GM23338 (cell line): ENCODE measurements around the gene CXXC1. TPM values are rescaled to one million over a fixed set of nuclear protein-coding genes. Genes with fewer than 3 reads are reported as not detected.

Experiments
- ATAC-seq: fragments of 200-7000 bp; cut with Tn5 transposase; 3 replicates; pipeline ENCODE4 v1.9.1; 2020
- DNase-seq: peaks from one replicate; pipeline ENCODE4 v3.0.0-alpha.2; 2015; ENCODE audit warnings: low spot score
- H2AFZ ChIP-seq: fragments of 200-600 bp; sonication (generic); 2 replicates; pipeline ENCODE4 v1.8.0; 2016; ENCODE audit warnings: antibody characterized with exemption, mild to moderate bottlenecking, moderate library complexity
- H3F3A ChIP-seq: fragments of 200-600 bp; sonication (generic); replicated peaks from 2 replicates; pipeline ENCODE4 v1.8.0; 2017; ENCODE audit warnings: antibody characterized with exemption, mixed run types, low read depth
- H3K27ac ChIP-seq: fragments of 200-600 bp; sonication (generic); 2 replicates; pipeline ENCODE4 v1.6.1; 2016; ENCODE audit warnings: low read depth
- H3K27me3 ChIP-seq: fragments of 200-600 bp; sonication (generic); 2 replicates; pipeline ENCODE4 v1.8.0; 2016; ENCODE audit warnings: mild to moderate bottlenecking, mixed run types, moderate library complexity; ENCODE audit not compliant: insufficient read depth
- H3K36me3 ChIP-seq: fragments of 200-600 bp; sonication (generic); 2 replicates; pipeline ENCODE4 v1.8.0; 2016; ENCODE audit warnings: mild to moderate bottlenecking; ENCODE audit not compliant: insufficient read depth
- H3K4me1 ChIP-seq: fragments of 200-600 bp; sonication (generic); 2 replicates; pipeline ENCODE4 v1.8.0; 2016; ENCODE audit warnings: mild to moderate bottlenecking, moderate library complexity; ENCODE audit not compliant: insufficient read depth
- H3K4me2 ChIP-seq: fragments of 200-600 bp; sonication (generic); 2 replicates; pipeline ENCODE4 v1.7.1; 2017; ENCODE audit warnings: mixed run types
- H3K4me3 ChIP-seq: fragments of 200-600 bp; sonication (generic); 2 replicates; pipeline ENCODE4 v1.6.1; 2016; ENCODE audit warnings: mixed run types
- H3K79me2 ChIP-seq: fragments of 200-600 bp; sonication (generic); replicated peaks from 2 replicates; pipeline ENCODE4 v1.8.0; 2017; ENCODE audit warnings: mild to moderate bottlenecking; ENCODE audit not compliant: insufficient read depth
- H3K9me2 ChIP-seq: fragments of 200-600 bp; sonication (generic); 2 replicates; pipeline ENCODE4 v1.8.0; 2017; ENCODE audit not compliant: insufficient read depth
- H4K20me1 ChIP-seq: fragments of 200-600 bp; sonication (generic); replicated peaks from 2 replicates; pipeline ENCODE4 v1.8.0; 2017; ENCODE audit warnings: mild to moderate bottlenecking; ENCODE audit not compliant: insufficient read depth
- H3K27ac Mint-ChIP-seq: 2 replicates; pipeline ENCODE4 v1.8.0; 2020; ENCODE audit warnings: inconsistent platforms, mild to moderate bottlenecking, moderate library complexity, mixed read lengths
- H3K27me3 Mint-ChIP-seq: 3 replicates; pipeline ENCODE4 v1.8.0; 2022; ENCODE audit warnings: low read depth, mild to moderate bottlenecking, moderate library complexity, mixed read lengths, inconsistent platforms; ENCODE audit not compliant: insufficient read depth, poor library complexity
- H3K36me3 Mint-ChIP-seq: 3 replicates; pipeline ENCODE4 v1.8.0; 2021; ENCODE audit warnings: low read depth, mild to moderate bottlenecking, inconsistent platforms, moderate library complexity, mixed read lengths
- H3K4me1 Mint-ChIP-seq: 3 replicates; pipeline ENCODE4 v1.8.0; 2020; ENCODE audit warnings: mild to moderate bottlenecking, inconsistent platforms, mixed read lengths
- H3K4me3 Mint-ChIP-seq: 3 replicates; pipeline ENCODE4 v1.8.0; 2021; ENCODE audit warnings: moderate library complexity, mild to moderate bottlenecking, inconsistent platforms, mixed read lengths
- H3K9me3 Mint-ChIP-seq: 3 replicates; pipeline ENCODE4 v1.8.0; 2020; ENCODE audit warnings: moderate library complexity, mild to moderate bottlenecking, inconsistent platforms, mixed read lengths
- CREB1 ChIP-seq: fragments of 250-450 bp; sonication (Bioruptor Pico); IDR thresholded peaks from 2 replicates; pipeline ENCODE4 v1.5.0; 2020; ENCODE audit warnings: low read depth, mild to moderate bottlenecking, moderate library complexity
- EZH2 ChIP-seq: fragments of 200-600 bp; sonication (generic); IDR thresholded peaks from one replicate; pipeline ENCODE4 v1.8.0; 2017; ENCODE audit warnings: antibody characterized with exemption, mild to moderate bottlenecking, low read depth; ENCODE audit not compliant: unreplicated experiment
- JUNB ChIP-seq: IDR thresholded peaks from one replicate; pipeline ENCODE4 v1.6.1; 2016; ENCODE audit warnings: antibody characterized with exemption; ENCODE audit not compliant: unreplicated experiment
- ZNF114 ChIP-seq: fragments of 250-450 bp; sonication (Bioruptor Pico); IDR thresholded peaks from 2 replicates; pipeline ENCODE4 v1.5.0; 2020; ENCODE audit warnings: mild to moderate bottlenecking, moderate library complexity
- ZNF331 ChIP-seq: fragments of 250-450 bp; sonication (Bioruptor Pico); IDR thresholded peaks from 2 replicates; pipeline ENCODE4 v1.5.0; 2020; ENCODE audit warnings: low read depth, mild to moderate bottlenecking, moderate library complexity
- polyA plus RNA-seq: library from polyadenylated mRNA; unstranded; fragments of >200 nt; fragmentation: Nextera tagmentation; extraction: Ambion mirVana; gene quantifications from 2 replicates; pipeline ENCODE4 v1.2.1, GENCODE V29; 2016
- total RNA-seq: library from RNA; depleted of rRNA; stranded (reverse); fragments of >200 nt; shearing (Covaris generic); gene quantifications from 2 replicates; pipeline ENCODE4 v1.2.3, GENCODE V29; 2014
- TF ChIP-seq, protein P1 (sequence below), 2 experiments: fragments of 200-600 bp in 1 of 2; sonication (generic) in 1 of 2; conservative IDR thresholded peaks; 2 replicates each; pipeline versions ENCODE4 v1.5.1 to v1.6.1; 2016 to 2017; ENCODE audit warnings: antibody characterized with exemption in 2 of 2, low read depth in 2 of 2, mild to moderate bottlenecking in 2 of 2, moderate library complexity in 1 of 2
- TF ChIP-seq, protein P2 (sequence below): IDR thresholded peaks from one replicate; pipeline ENCODE4 v1.6.1; 2018; ENCODE audit warnings: antibody characterized with exemption; ENCODE audit not compliant: unreplicated experiment
- TF ChIP-seq, protein P3 (sequence below): fragments of 250-450 bp; sonication (Bioruptor Pico); IDR thresholded peaks from 2 replicates; pipeline ENCODE4 v1.5.0; 2020; ENCODE audit warnings: mild to moderate bottlenecking, moderate library complexity

The CXXC1 gene
- total and polyA plus RNA-seq, 2 experiments from 2014 or later = 59.0 to 74.3 TPM

DNA sequence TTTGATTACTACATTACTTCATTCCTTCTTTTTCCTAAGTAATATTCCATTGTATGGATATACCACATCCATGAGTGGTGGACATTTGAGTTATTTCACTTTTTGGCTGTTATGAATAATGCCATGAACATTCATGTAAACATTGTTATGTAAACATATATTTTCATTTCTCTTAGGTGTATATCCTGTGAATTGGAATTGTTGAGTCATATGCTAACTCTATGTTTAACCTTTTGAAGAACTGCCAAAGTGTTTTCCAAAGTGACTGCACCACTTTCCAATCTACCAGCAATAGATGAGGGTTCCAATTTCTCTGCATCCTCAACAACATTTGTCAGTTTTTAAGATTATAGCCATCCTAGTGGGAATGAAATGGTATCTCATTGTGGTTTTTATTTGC lies 42.7 kb upstream of the CXXC1 start:
- Mint-ChIP-seq H3K4me3 (no peak overlapping the region), H3K4me1 (no peaks in the 10 kb centered on the region), H3K27me3 (no peaks in the 10 kb centered on the region), H3K27ac (no peak overlapping the region), H3K9me3 (peaks cover 3% of the 10 kb centered on the region; the same call in 2 of the 3 replicates), H3K36me3 (no peaks in the 10 kb centered on the region)
- Histone ChIP-seq H2AFZ (no peak overlapping the region), H3K4me1 (no peaks in the 10 kb centered on the region), H3K4me2 (no peak overlapping the region), H4K20me1 (no peaks in the 10 kb centered on the region), H3K27me3 (no peaks in the 10 kb centered on the region), H3K9me2 (no peaks in the 10 kb centered on the region), H3F3A (no peaks in the 10 kb centered on the region), H3K4me3 (no peak overlapping the region), H3K36me3 (no peaks in the 10 kb centered on the region), H3K79me2 (no peaks in the 10 kb centered on the region), H3K27ac (no peak overlapping the region)
- ATAC-seq = no peak
- no peak for DNase-seq
- no peak for TF ChIP-seq EZH2
- TF ChIP-seq, protein P1, sequence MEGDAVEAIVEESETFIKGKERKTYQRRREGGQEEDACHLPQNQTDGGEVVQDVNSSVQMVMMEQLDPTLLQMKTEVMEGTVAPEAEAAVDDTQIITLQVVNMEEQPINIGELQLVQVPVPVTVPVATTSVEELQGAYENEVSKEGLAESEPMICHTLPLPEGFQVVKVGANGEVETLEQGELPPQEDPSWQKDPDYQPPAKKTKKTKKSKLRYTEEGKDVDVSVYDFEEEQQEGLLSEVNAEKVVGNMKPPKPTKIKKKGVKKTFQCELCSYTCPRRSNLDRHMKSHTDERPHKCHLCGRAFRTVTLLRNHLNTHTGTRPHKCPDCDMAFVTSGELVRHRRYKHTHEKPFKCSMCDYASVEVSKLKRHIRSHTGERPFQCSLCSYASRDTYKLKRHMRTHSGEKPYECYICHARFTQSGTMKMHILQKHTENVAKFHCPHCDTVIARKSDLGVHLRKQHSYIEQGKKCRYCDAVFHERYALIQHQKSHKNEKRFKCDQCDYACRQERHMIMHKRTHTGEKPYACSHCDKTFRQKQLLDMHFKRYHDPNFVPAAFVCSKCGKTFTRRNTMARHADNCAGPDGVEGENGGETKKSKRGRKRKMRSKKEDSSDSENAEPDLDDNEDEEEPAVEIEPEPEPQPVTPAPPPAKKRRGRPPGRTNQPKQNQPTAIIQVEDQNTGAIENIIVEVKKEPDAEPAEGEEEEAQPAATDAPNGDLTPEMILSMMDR (conservative IDR thresholded peaks at IDR 0.05; ENCODE audit: low read depth in 2 of 2) = no peak
- no peak for TF ChIP-seq ZNF331 (CRISPR knock-in tag)

DNA sequence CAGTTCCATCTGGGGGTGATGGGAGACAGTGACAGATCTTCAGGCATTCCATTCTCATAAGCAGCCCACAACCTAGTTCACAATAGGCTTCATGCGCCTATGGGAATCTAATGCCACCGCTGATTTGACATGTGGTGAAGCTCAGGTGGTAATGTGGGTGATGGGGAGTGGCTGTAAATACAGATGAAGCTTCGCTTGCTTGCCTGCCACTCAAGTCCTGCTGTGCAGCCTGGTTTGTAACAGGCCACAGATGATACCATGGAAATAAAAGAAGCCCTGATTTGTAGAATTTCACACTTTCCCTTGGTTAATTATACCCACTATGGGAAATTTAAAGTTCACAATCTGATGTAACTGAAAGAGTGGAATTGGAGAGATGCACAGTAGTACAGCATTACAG lies 40.5 kb upstream of the CXXC1 start:
- Histone ChIP-seq H2AFZ (no peak overlapping the region), H3K4me3 (no peak overlapping the region), H3F3A (no peaks in the 10 kb centered on the region), H3K4me1 (no peaks in the 10 kb centered on the region), H3K79me2 (no peaks in the 10 kb centered on the region), H3K9me2 (no peaks in the 10 kb centered on the region), H3K27ac (no peak overlapping the region), H4K20me1 (no peaks in the 10 kb centered on the region), H3K27me3 (no peaks in the 10 kb centered on the region), H3K36me3 (no peaks in the 10 kb centered on the region), H3K4me2 (no peak overlapping the region)
- Mint-ChIP-seq H3K27ac (no peak overlapping the region), H3K9me3 (peaks cover 3% of the 10 kb centered on the region; the same call in 2 of the 3 replicates), H3K27me3 (no peaks in the 10 kb centered on the region), H3K4me1 (no peaks in the 10 kb centered on the region), H3K4me3 (no peak overlapping the region), H3K36me3 (no peaks in the 10 kb centered on the region)
- DNase-seq (no peak), ATAC-seq (no peak)
- TF ChIP-seq JUNB = no peak
- TF ChIP-seq EZH2 = no peak
- TF ChIP-seq, protein P1 (conservative IDR thresholded peaks at IDR 0.05; ENCODE audit: low read depth in 2 of 2) = no peak
- TF ChIP-seq, protein P2, sequence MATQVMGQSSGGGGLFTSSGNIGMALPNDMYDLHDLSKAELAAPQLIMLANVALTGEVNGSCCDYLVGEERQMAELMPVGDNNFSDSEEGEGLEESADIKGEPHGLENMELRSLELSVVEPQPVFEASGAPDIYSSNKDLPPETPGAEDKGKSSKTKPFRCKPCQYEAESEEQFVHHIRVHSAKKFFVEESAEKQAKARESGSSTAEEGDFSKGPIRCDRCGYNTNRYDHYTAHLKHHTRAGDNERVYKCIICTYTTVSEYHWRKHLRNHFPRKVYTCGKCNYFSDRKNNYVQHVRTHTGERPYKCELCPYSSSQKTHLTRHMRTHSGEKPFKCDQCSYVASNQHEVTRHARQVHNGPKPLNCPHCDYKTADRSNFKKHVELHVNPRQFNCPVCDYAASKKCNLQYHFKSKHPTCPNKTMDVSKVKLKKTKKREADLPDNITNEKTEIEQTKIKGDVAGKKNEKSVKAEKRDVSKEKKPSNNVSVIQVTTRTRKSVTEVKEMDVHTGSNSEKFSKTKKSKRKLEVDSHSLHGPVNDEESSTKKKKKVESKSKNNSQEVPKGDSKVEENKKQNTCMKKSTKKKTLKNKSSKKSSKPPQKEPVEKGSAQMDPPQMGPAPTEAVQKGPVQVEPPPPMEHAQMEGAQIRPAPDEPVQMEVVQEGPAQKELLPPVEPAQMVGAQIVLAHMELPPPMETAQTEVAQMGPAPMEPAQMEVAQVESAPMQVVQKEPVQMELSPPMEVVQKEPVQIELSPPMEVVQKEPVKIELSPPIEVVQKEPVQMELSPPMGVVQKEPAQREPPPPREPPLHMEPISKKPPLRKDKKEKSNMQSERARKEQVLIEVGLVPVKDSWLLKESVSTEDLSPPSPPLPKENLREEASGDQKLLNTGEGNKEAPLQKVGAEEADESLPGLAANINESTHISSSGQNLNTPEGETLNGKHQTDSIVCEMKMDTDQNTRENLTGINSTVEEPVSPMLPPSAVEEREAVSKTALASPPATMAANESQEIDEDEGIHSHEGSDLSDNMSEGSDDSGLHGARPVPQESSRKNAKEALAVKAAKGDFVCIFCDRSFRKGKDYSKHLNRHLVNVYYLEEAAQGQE = no peak
- TF ChIP-seq CREB1 (CRISPR knock-in tag) = no peak
- no peak for TF ChIP-seq ZNF114 (CRISPR knock-in tag)
- TF ChIP-seq, protein P3, sequence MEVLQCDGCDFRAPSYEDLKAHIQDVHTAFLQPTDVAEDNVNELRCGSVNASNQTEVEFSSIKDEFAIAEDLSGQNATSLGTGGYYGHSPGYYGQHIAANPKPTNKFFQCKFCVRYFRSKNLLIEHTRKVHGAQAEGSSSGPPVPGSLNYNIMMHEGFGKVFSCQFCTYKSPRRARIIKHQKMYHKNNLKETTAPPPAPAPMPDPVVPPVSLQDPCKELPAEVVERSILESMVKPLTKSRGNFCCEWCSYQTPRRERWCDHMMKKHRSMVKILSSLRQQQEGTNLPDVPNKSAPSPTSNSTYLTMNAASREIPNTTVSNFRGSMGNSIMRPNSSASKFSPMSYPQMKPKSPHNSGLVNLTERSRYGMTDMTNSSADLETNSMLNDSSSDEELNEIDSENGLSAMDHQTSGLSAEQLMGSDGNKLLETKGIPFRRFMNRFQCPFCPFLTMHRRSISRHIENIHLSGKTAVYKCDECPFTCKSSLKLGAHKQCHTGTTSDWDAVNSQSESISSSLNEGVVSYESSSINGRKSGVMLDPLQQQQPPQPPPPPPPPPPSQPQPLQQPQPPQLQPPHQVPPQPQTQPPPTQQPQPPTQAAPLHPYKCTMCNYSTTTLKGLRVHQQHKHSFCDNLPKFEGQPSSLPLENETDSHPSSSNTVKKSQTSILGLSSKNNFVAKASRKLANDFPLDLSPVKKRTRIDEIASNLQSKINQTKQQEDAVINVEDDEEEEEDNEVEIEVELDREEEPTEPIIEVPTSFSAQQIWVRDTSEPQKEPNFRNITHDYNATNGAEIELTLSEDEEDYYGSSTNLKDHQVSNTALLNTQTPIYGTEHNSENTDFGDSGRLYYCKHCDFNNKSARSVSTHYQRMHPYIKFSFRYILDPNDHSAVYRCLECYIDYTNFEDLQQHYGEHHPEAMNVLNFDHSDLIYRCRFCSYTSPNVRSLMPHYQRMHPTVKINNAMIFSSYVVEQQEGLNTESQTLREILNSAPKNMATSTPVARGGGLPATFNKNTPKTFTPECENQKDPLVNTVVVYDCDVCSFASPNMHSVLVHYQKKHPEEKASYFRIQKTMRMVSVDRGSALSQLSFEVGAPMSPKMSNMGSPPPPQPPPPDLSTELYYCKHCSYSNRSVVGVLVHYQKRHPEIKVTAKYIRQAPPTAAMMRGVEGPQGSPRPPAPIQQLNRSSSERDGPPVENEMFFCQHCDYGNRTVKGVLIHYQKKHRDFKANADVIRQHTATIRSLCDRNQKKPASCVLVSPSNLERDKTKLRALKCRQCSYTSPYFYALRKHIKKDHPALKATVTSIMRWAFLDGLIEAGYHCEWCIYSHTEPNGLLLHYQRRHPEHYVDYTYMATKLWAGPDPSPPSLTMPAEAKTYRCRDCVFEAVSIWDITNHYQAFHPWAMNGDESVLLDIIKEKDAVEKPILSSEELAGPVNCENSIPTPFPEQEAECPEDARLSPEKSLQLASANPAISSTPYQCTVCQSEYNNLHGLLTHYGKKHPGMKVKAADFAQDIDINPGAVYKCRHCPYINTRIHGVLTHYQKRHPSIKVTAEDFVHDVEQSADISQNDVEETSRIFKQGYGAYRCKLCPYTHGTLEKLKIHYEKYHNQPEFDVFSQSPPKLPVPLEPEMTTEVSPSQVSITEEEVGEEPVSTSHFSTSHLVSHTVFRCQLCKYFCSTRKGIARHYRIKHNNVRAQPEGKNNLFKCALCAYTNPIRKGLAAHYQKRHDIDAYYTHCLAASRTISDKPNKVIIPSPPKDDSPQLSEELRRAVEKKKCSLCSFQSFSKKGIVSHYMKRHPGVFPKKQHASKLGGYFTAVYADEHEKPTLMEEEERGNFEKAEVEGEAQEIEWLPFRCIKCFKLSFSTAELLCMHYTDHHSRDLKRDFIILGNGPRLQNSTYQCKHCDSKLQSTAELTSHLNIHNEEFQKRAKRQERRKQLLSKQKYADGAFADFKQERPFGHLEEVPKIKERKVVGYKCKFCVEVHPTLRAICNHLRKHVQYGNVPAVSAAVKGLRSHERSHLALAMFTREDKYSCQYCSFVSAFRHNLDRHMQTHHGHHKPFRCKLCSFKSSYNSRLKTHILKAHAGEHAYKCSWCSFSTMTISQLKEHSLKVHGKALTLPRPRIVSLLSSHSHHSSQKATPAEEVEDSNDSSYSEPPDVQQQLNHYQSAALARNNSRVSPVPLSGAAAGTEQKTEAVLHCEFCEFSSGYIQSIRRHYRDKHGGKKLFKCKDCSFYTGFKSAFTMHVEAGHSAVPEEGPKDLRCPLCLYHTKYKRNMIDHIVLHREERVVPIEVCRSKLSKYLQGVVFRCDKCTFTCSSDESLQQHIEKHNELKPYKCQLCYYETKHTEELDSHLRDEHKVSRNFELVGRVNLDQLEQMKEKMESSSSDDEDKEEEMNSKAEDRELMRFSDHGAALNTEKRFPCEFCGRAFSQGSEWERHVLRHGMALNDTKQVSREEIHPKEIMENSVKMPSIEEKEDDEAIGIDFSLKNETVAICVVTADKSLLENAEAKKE = no peak
